GM19025 (cell line): ENCODE measurements around the gene TGM1.

Experiments used
- ATAC-seq: cut with Tn5 transposase; IDR thresholded peaks from one replicate; pipeline ENCODE4 v1.9.1; 2021; ENCODE audit warnings: mild to moderate bottlenecking, low read depth, moderate library complexity; ENCODE audit not compliant: unreplicated experiment

TGM1 gene

GRCh38 chr14:24262821-24263733, at the start of gene TGM1:
TSS of gene TGM1 (minus strand) at chr14:24263177. CDS start at chr14:24262352, 825 bp downstream.
- ATAC-seq = no peak

- ATAC-seq = no peak
These were observed 49.0 kb upstream of the TGM1 start for GRCh38 chr14:24311837-24312615.

- ATAC-seq = peak; percentile 66
These were observed 47.9 kb upstream of the TGM1 start, which contains the start of gene LTB4R for GRCh38 chr14:24310646-24311604. TSS of gene LTB4R (plus strand) at chr14:24311502. CDS start at chr14:24315652, 4,150 bp downstream.

GRCh38 chr14:24310265-24310645, 47.3 kb upstream of the TGM1 start:
- no peak for ATAC-seq

- no peak for ATAC-seq
These were observed 46.7 kb upstream of the TGM1 start, which contains the start of gene LTB4R2 for GRCh38 chr14:24309538-24310264. TSS of gene LTB4R2 (plus strand) at chr14:24310140. CDS start at chr14:24310665, 525 bp downstream.

- ATAC-seq = no peak
These were observed 45.6 kb upstream of the TGM1 start for GRCh38 chr14:24308342-24309124.

- no peak for ATAC-seq
These were observed 44.8 kb upstream of the TGM1 start, which contains the start of gene CIDEB for GRCh38 chr14:24307575-24308341. TSS of gene CIDEB (minus strand) at chr14:24307977. CDS start at chr14:24307858, 119 bp downstream.

GRCh38 chr14:24307156-24307574, 44.2 kb upstream of the TGM1 start:
- ATAC-seq = no peak

- no peak for ATAC-seq
These were observed 41.0 kb upstream of the TGM1 start for GRCh38 chr14:24304019-24304387.

GRCh38 chr14:24300326-24300980, 37.5 kb upstream of the TGM1 start:
- ATAC-seq = no peak

GRCh38 chr14:24299255-24300191, 36.5 kb upstream of the TGM1 start, which contains the start of the genes DHRS1 and NOP9:
TSS of gene DHRS1 (minus strand) at chr14:24299780. CDS start at chr14:24299106, 674 bp downstream.
TSS of gene NOP9 (plus strand) at chr14:24299850. CDS start at chr14:24299955, 105 bp downstream.
- peak; percentile 61 for ATAC-seq

- no peak for ATAC-seq
These were observed 35.9 kb upstream of the TGM1 start for GRCh38 chr14:24298892-24299254.

- ATAC-seq = peak; percentile 10
These were observed 34.4 kb upstream of the TGM1 start for GRCh38 chr14:24297190-24297964.

GRCh38 chr14:24296341-24297157, 33.6 kb upstream of the TGM1 start:
- ATAC-seq = peak; percentile 60
